HepG2 (cell line): ENCODE data around the gene OLFM1.

Experiments
- IRF1 ChIP-seq: sonication (generic); formaldehyde crosslinking; IDR thresholded peaks from 2 replicates; pipeline ENCODE4 v1.4.0; 2020; ENCODE audit warnings: low read depth, mild to moderate bottlenecking, missing genetic modification reagents
- KLF16 ChIP-seq, 2 experiments: sonication (generic) in 1 of 2; formaldehyde crosslinking in 1 of 2; IDR thresholded peaks; 2 replicates each; pipeline versions ENCODE4 v1.6.1 to v1.8.0; 2016 to 2023; ENCODE audit warnings: missing genetic modification reagents in 2 of 2, missing compliant biosample characterization in 1 of 2
- KLF6 ChIP-seq: IDR thresholded peaks from 2 replicates; pipeline ENCODE4 v1.8.0; 2016; ENCODE audit warnings: missing biosample characterization, missing genetic modification reagents
- POLR2A ChIP-seq, 2 experiments: IDR thresholded peaks; 2 replicates each; pipeline ENCODE4 v1.6.1; 2011; ENCODE audit warnings: low read depth in 2 of 2, low read length in 2 of 2, mild to moderate bottlenecking in 1 of 2, moderate library complexity in 1 of 2; ENCODE audit not compliant: insufficient read depth in 1 of 2
- SUZ12 ChIP-seq: fragments of 150-350 bp; IDR thresholded peaks from 2 replicates; pipeline ENCODE4 v1.6.1; 2014; ENCODE audit warnings: low read depth, low read length

- TF ChIP-seq POLR2A (IDR thresholded peaks at IDR 0.05; ENCODE audit: insufficient read depth in 1 of 2, low read depth in 2 of 2, low read length in 2 of 2) (no peak), KLF6 (CRISPR knock-in tag) (no peak), KLF16 (CRISPR knock-in tag; IDR thresholded peaks at IDR 0.05) (no peak), IRF1 (CRISPR knock-in tag) (no peak), SUZ12 (no peak)
These were observed 32.1 kb downstream of the OLFM1 start for GRCh38 chr9:135119496-135120064.
